ENCODE measurements around the gene PLXNB3.
"Not testable (repeated sequence)": the region's sequence is repeated elsewhere in the genome, so short reads cannot be mapped to it uniquely, and the experiment has no call there.

The PLXNB3 gene

DNA sequence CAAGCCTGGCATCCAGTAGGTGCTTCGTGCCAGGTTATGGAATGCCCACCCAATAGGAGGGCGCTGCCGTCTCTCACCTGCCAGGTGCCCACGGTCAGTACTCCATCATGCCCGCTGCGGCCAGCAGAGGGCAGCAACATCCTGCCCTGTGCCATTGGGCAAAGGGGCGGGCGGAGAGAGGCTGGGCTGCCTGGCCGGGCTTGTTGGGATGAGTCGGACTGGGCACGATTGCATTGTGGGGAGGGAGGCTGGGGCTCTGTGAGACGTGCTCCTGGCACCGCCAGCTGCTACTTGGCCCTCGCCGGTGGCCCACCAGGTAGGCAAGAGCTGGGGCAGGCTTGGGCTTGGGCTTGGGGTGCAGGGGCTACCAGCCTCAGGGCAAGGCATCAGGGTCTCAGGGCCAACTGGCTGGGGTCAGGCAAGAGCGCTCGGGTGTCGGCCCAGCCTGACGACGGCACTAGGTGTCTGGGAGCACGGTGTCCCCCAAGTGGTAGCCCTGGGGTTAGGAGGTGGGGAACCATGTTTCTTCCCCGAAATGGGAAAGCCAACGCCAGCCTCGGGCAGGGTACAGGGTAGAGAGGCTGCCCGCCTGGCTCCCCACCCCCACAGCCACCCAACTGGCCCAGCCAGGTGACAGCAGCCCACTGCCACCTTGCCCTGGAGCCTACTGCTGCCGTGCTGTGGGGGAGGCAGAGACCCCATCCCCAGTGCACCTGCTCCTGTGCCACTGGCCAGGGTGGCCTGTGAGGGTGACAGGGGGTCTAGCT lies at the start of gene PLXNB3:
Gene PLXNB3 (plus strand): TSS at position 261 of the 767 bp plus-strand sequence. CDS start 1,287 bp downstream, outside the sequence.
- peak; percentile 87 for DNase-seq

DNA sequence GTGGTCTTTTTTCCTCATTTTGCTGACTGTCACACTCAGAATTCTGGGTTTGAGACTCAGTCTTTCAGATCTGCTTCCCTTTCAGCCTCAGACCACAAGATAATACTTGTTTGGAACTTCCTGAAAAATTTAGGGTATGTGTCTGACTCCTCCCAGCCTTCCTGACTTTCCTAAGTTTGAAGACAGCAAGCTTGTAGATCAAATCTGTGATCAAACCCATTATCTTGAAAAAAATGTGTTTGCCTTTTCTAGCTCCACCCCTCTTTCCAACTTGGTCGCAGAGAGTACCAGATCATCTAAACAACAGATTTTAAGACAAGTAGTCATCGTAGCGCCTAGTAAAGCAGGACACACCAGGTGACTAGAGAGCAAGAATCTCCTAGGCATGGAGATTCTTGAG lies 49.8 kb upstream of the PLXNB3 start:
- no peak for DNase-seq

GRCh38 chrX:153717445-153717844 lies 46.6 kb upstream of the PLXNB3 start:
- DNase-seq, result no peak

DNA sequence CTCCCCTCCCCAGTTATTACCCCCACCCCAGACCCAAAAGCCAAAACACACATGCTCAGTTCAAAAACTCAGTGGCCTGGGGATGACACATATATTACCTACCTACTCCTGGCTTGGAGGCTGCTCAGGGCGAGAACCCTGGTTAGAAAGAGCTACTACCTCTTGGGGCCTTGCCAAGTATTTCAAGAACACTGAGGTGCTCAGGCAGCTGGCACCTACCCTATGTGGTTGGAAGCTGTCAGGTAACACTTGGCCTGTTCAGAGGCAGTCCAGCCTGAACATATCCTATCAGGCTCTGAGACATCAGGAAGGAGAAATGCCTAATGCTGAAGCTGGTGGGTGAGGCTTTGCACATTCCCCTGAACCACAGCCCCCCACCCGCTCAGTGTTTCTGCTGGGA lies 44.8 kb upstream of the PLXNB3 start:
- no peak for DNase-seq

DNA sequence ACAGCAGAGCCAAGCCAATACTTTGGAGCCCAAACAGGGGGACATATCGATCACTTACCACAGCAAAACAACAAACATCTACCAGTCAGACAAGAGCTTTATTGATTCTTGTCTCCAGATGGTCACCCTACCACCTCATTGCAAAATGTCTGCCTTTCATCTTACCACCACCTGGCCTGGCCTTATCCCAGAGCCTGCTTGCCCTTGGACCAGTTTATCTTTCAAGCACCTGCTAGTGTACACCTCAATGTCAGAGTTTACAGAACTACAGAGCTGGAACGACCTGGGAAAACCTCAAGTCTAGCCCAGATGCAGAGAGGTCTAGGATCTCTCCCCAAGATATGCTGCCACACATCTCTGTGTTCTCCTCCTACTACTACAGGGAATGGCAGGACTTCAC lies 44.3 kb upstream of the PLXNB3 start:
- DNase-seq, result no peak

- no peak for DNase-seq
Measured at GRCh38 chrX:153722704-153723350, 41.2 kb upstream of the PLXNB3 start.

DNA sequence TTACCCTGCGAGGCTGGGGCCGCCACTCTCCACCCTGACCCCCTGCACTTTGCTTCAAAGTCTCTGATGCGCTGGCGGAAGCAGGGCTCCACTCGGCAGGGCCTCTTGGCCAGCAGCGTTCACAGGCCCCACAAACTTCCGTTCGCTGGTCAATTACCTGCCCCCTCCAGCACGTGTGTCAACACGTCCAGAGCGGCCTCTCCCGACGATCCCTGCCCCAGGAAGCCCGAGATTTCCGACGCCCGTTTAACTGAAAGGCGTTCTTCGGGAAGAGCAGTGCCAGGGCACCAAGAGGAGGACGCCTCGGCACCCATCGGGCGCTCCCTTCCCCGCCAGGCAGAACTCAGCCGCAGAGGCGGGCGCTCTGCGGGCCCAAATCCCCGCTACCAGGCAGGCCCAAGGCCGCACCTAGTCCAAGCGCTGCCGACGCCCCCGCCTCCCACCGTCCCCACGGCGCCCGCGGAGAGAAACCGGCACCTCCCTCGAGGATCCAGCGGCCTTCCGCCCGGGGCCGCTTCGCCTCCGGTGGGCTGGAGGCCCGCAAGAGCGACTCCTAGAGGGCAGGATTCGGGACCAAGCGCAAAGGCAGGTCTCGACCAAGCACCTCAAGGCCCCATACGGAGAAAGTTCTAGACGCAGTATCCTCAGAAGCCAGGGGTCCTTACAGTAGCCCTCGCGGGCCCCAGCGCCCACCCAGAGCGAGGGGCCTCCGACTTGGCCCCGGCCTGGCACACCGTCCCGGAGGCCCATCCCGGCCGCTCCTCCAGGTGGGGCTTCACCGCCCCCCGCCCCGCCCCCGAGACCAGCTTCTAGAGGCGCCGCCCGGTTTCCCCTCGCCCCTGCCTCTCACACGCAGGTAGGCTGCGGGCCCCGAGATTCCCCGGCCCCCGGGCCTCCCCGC lies 40.4 kb upstream of the PLXNB3 start:
- DNase-seq, result peak; percentile 54

- peak; percentile 91 for DNase-seq
Measured at GRCh38 chrX:153724252-153725038, 39.6 kb upstream of the PLXNB3 start, which contains the start of the genes ABCD1 and BCAP31. TSS of gene ABCD1 (plus strand) at chrX:153724856. CDS start at chrX:153725267, 411 bp downstream. TSS of gene BCAP31 (minus strand) at chrX:153724387. CDS start at chrX:153723244, 1,143 bp downstream.

- DNase-seq, result peak; percentile 12
Measured at GRCh38 chrX:153725039-153725831, 38.8 kb upstream of the PLXNB3 start.

GRCh38 chrX:153725832-153726285 lies 38.2 kb upstream of the PLXNB3 start:
- DNase-seq, result no peak

DNA sequence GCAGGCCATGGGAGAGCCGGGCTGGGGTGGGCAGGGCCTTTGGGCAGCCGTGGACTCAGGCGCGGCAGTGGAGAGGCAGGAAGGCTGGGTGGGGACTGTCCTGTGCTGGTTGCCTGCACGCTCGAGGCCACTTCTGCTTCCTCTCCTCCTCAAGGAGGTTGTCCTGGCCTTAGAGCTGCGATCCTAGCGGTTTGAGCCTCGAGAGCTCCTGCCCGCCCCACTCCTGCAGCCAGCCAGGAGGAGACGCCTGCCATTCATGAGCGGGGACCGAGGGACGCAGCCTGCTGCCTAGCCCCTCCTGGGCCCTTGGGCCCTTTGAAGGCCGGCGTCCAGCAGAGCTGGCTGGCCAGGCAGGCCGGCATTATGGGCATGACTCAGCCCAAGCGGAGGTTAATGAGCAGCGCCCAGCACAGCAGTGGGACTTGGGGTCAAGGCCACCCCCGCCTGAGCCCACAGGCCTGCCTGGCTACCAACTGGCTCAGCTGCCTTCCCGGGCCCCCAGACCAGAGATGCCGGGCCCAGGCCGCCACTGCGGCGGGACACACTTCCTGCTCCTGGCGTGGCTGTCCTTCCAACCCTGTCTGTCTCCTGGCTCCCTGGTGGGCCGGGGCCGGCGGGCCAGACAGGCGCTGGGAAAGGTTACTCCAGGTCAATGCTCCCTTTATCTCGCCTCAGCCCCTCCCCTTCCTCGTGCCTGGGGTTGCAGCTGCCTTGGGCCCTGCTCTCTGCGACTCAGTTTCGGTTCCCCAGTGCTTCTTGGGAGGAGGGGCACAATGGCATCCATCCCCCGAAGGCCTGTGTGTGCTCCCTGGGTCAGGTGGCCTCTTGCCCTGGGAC lies 37.5 kb upstream of the PLXNB3 start:
- DNase-seq, result peak; percentile 54

- DNase-seq, result no peak
Measured at GRCh38 chrX:153727123-153727931, 36.7 kb upstream of the PLXNB3 start.

GRCh38 chrX:153728095-153728494 lies 36.0 kb upstream of the PLXNB3 start:
- DNase-seq, result no peak

DNA sequence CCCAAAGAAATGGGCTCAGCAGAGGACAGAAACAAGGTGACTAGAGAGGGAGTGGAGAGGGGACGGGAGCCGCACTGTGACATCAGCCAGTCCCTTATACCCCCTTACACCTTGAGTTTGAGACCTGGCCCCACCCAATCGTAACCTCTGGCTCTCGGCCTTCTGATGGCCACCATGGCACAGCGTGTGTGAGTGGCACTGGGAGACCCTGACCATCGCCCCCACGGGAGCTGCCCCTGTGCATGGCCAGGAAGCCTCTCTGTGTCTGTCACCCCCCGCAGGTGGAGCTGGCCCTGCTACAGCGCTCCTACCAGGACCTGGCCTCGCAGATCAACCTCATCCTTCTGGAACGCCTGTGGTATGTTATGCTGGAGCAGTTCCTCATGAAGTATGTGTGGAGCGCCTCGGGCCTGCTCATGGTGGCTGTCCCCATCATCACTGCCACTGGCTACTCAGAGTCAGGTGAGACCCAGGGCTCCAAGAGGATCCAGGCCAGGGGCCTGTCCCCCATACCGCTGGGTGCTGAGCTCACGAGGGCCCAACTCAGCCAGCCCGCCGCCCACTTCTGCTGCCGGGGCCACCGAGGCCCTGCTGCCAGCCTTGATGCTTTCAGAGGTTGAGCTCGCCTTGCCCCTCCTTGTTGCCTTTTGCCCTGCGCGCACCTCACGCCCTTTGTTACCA lies 35.0 kb upstream of the PLXNB3 start:
- no peak for DNase-seq

- not testable (repeated sequence) for DNase-seq
Measured at GRCh38 chrX:153730115-153730514, 33.9 kb upstream of the PLXNB3 start.

- peak; percentile 43 for DNase-seq
Measured at GRCh38 chrX:153731117-153731844, 32.8 kb upstream of the PLXNB3 start.

- no peak for DNase-seq
Measured at GRCh38 chrX:153731845-153732215, 32.2 kb upstream of the PLXNB3 start.

DNA sequence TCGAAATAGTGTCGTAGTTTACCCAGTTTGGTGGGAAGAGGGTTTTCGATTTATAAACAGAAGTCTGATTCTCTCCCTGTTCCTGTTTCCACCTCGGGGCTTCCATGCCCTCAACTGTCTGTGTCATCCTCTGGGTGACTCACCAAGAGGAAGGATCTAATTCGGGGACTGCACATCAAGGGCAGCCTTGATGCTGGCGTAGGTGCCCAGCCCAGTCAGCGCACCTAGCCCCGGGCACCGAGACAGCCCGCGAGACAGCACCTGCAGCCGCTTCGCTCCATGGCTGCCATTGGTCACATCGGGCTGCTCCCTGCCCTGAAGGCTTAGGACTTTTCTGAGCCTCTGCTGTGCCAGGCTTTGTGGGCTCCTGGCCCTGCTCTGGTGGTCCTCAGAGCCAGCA lies 31.6 kb upstream of the PLXNB3 start:
- DNase-seq, result no peak
